Kidney glomerular epithelial cell (primary cell): ENCODE data around the gene NELL1.

Source experiments
- DNase-seq: peaks from one replicate; lab custom pipeline; 2025; lab: John Stamatoyannopoulos, UW

NELL1 gene

DNA sequence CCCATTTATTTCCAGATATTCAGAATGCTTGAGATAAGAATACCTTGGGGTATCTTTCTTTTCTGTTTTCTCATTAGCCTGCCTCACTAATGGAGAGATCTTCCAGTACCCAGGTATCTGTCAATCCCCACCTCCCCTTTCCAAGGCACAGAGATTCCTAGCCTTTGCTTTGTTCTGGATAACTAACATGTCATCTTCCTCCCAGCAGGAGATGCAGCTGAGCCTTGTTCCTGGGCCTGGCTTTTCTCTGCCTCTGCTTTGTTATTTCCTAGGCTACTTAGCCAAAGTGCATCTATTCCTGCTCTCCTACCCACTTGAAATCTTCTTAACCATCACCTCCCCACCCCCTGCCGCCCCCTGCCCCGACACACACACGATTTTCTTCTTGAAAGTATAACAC is 297.1 kb downstream of the NELL1 start:
- DNase-seq, result no peak

DNA sequence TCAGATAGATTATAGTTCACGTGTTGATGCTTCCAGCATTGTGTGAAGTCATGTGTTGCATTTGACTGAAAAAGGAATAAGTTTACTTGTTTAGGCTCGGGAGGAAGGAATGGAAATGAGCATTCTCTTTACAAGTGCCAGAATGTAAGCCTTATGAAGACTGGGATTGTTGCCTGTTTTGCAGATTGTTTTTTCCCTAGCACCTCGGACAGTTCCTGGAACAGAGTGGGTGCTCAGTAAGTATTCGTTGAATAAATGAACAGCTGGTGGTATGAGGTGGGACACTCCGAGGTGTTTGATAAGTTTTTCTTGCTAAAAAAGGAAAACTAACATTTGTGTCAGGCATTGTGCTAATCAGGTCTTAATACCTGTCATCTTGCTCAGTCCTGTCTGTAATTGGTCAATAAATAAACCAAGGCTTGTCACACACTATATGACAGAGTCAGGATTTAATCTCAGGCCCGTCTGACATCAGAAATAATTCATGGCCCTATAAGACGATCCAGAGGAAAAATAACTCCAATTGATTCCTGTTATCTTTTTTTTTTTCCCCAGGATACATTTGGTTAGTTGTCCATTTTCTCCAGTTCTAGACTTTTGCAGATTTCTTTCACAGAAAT is 304.7 kb downstream of the NELL1 start:
- DNase-seq, result no peak

DNA sequence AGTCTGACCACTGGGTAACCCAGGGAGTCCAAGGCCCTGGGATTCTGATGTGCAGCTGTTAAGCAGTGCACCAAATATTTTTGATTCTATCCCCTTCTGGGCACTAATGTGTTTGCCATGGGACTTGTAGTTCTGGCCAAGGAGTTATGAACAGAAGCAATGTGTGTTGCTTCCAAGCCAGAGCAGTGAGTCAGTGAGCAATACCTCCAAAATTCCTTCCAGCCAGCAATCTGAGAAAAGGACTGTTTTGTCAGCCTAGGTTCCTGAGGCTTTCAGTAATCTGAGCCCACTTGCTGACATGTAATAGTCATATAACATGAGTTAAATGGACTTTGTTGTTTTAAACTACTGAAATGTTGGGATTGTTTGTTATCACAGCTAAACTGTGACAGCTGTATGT is 311.4 kb downstream of the NELL1 start:
- DNase-seq, result no peak

DNA sequence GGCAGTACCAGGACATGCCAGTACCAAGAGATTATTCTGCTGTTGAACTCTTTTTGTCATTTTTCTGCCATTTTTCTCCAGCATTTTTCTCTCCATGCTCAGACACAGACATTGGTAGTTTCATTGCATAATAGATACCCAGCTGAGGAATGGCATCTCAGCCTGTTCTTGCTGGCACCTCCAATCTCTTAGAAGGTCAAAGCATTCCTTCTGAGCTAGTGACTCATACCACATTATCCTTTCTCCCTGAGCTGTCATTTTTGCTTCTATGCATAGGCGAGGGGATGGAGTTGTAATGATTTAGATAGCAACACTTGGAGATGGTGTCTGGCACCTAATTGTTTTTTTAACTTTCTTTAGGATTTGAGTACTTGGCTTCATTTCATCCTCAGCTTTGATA is 321.1 kb downstream of the NELL1 start:
- no peak for DNase-seq

DNA sequence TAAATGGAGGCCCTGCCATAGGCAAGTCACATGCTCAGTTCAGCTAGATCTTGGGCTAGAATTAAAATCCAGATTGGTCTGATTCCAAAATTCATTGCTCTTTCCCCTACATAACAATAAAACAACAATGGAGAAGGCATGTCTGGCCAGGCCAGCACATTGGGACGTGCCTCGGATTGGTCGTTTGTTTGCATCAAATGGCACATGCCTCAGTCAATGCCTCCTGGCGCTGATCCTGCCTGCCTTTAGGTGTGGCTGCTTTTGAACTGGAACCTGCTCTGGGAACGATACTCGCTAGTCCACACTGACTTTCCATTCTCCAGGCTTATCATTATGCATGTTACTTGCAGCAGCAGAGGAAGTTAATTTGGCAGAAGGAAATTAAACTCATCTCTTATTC is 322.1 kb downstream of the NELL1 start:
- no peak for DNase-seq

DNA sequence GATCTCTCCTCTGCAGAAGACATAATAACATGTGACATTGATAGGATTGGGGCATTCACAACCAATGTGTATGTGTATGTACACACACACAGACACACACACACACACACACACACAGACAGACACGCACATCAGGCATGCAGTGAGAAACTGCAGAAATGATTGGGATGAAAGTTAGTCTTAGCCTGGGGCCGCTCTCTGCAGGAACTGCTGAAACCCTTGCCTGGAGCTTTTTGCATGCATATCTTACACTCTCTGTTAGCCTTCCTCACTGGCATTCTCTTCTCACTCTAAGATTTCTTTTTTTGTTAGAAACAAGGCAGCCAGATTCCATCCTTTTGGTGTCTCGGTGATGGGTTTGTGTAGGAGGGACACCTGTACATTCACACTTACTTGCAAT is 337.9 kb downstream of the NELL1 start:
- no peak for DNase-seq

DNA sequence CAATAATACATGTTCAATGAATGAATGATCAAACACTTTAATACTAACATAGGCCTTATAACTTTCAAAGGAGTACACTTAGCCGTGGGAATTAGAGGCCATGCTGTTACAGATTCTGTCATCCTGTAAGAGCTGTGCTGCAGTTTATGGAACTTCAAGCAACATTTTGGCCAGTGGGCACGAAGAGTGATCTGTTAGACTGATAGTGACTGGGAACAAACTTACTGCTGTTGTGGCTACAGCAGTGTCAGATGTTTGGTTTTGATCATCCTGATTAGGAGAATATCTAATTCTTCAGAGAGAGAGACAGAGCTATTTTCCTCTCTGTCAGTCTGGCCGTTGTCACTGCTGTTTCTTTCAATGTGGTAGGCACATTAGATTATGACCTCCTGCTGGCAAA is 348.9 kb downstream of the NELL1 start:
- DNase-seq, result no peak

DNA sequence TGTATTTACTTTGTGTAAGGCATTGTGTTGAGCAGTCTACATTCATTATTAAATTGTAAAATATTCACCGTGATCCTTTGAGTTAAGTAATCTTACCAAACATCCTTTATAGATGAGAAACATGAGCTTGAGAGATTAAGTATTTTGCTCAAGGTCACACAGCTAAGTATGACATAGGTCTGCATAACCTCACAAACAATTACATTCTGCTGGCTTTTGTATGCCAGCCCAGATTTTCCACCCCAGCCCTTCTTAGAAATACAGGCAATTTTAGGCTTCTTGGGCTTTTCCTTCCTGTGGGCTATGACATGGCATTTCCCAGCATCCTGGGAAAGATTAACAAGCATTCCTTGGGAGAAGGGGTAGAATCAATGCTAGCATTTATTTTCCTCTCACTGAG is 357.3 kb downstream of the NELL1 start:
- no peak for DNase-seq

DNA sequence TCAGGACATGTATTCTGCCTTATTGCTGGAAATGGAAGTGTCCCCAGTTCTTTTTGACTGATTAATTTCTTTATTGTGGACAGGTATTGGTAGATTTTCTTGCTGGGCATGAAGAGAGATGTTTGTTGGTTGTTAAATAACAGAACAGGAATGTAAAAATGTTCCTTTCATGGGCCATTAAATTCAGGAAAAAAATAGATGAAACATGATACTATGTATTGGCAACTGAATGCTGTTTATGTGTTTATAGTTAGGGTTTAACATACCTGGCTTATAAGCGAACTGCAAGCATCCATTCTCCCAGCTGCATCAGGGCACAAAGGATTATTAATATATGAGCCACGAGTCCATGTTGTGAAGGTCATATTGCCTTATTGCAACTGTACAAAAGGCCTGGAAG is 368.5 kb downstream of the NELL1 start:
- DNase-seq, result peak; percentile 31

DNA sequence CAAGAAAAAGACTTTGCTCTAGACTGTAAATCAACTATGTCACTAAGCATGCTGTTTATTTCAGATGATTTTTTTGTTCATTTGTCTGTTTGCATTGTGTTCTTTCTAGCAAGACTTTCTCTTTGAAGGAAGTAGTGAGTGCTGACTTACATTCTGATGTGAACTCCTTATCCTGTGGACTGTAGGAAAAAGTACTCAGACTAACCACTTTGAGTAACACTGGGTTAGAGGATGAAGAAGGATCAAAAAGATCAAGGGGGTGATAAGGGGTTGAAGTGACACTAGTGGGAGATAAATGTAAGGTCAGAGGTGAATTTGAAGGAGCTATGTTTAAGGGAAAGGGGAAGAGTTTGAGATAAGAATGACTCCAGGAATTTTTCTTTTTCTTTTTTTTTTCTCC is 369.4 kb downstream of the NELL1 start:
- no peak for DNase-seq

DNA sequence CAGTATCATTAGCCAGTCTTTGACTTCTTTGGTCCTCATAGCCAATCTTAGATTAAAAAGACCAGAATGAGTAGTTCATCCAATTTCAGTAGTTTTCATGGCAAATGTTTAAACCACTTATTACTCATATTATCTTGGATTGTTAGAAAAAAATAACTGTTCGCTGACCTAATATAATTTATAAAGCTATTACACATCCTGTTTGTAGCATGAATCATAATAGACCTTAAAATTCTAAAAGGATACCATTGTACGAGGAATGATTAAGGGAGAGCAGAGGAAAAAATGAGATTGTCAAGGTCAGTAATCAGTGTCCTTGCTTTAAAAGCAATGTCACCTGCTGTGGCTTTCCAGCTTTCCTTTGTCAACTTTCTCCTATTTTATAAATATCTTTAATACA is 371.2 kb downstream of the NELL1 start:
- no peak for DNase-seq

DNA sequence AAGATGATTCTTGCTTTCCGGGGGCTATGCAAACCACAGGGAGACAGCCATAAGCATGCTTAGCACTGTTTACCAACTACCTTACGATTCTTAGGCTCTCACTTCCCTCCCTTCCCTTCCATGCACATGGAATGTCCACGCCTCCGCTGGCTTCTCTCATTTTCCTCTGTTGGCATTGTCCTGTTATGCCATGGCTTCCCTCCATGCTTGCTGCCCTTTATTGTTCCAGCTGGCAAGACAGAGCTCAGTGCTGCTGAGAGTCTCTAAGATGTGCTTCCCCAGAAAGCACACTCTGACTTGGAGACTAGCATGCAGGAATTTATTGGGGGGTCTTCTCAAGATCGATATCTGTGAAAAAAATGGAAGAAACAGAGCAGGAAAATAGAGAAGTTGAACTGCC is 379.2 kb downstream of the NELL1 start:
- DNase-seq, result no peak

DNA sequence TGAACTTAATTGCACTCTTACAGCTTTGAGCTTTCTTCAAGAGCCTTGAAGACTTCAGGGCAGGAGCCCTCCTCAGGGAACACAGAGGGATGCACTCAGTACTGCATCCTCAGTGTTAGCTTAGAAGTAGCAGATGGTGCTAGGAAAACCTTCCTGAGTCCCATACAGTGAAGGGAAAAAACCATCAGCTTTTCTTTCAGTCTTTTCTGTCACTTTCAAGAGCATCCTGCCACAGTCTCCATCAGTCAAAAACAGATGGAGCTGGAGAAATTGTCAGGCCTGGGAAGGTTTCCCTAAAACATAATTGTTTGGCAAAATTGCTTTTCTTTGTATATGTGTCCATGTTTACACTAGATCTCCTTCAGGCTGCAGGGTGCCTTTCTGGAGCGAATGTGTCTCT is 384.1 kb downstream of the NELL1 start:
- no peak for DNase-seq

DNA sequence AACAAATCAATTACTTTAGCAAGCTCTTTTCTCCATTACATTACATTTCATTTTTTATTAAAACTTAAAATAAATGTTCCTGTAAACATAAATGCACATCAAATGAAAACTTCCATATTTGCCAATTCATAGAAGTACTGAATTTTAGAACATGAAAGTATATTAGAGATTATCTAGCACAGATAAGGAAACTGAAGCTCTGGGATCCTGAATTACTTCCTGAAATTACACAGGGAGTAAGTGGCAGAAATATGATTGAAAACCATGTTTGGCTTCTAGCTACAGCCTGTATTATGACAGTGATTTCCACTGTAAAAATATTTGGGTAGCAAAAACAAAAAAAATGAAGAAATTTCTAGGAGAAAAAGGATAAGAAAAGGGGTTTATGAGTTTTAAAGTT is 387.3 kb downstream of the NELL1 start:
- DNase-seq, result no peak

DNA sequence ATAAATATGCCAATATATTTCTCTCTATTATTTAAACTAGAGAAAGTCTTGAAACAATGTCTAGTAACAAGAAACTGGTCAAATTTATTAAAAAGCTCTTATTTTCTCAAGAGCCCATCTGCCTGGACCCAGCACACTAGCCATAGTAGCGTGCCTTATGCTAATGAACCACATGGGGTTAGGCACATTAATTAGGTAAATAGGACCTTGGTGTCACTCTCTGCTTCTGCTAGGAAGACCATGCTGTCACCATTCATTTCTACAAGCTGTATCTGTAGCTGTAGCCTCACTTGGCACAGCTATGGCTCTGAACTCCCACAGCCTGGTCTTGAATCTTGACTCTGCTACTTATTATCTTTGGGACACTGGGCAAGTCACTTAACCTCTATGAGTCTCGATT is 390.5 kb downstream of the NELL1 start:
- no peak for DNase-seq

DNA sequence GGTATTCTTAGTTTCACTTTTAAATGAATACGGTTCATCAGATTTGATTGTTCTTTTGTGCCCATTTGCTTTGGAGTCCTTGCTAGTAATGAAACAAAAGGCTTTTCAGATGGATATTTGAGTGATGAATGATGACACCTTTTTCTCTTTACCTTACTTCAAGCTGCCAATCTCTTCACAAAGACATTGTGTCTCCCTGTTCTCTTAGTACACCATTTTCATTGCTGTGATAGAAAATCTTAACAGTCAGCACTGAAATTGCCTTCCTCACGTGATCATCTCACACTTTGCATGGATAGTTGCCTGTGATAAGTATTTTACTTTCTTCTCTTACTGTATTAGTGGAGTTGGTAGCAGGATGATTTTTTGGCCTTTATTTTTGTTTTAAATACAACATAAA is 396.6 kb downstream of the NELL1 start:
- DNase-seq, result no peak

DNA sequence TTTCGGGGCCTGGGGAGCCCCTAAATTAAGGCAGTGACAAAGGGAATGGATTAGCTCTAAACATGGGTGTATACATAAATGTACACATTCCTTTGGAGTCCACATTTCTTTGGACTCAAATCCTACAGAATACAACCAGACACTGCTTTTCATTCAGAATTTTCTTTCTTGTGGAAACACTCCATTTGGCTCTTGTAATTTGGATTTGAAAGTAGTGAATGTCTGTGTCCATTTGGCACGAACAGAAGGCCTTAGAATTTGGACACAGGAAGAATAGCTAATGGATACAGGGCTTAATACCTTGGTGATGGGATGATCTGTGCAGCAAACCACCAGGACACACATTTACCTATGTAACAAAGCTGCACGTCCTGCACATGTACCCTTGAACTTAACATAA is 399.5 kb downstream of the NELL1 start:
- no peak for DNase-seq

DNA sequence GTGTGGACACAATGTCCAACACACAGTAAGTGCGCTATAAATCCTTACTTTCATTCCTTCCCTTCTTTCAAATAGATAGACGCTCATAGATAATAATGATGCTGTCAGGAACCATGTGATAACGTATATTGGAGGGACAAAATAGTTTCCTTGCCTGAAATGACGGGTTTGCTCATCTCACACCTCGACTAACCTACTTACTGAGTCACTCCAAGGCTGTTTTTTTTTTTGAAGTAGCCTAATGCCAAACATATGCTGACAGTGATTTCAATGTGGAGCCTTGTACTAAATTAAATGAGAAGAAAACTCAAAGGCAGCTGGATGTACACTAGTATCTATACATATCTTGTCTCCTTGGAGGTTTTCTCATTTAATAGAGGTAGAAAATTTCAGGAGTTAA is 400.5 kb downstream of the NELL1 start:
- no peak for DNase-seq

DNA sequence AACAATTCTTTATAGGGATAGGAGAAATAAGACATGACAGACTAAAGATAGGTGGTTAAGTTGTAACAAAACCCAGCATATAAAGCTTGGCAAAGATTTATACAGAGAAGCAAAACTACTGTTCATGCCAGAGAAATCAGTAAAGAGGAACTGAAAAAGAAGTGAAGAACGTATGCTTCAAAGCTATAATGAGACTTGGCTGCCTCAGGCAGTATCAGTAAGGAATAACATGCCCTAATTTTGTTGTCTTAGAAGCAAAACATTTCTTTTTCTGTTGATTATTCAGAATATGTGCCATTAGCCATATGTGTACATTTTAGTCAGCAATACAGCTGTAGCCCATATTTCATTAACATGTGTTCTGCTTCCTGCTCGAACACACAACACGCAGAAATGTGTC is 403.2 kb downstream of the NELL1 start:
- DNase-seq, result no peak

DNA sequence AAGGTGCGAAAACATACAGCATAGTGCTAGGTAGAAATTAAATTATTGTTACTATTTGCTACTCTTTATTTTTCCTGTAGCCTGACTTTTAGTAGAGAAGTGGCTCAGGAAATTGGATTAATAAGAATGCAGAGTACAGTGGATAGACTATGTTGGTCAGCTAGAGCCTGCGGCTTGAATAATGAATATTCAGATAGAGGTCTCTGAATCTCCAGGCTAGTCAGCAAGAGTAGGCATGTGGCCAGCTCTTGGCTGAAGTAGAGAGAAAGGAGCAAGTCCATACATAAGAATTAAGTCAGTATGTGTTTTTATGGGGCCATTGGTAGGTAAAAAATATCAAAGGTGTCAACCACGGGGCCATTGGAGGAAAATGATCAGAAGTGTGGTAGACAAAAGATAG is 413.5 kb downstream of the NELL1 start:
- DNase-seq, result no peak

DNA sequence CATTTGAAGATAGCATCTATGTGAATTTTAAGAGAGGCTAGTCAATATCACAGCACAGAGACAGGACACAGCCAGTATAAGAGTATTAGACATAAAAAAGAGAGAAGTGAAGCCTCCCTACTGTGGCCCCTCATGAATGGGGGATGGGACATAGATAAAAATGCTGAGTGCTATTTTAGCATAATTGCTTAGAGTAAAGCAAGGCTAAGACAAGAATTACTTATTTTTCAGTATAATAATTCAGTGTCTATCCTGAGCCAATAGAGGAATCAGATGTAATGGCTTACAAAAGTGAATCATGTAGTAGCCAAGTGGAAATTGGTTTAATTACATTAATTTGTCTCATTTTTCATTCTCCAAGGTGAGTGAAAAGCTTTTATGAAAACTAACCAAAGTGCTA is 419.5 kb downstream of the NELL1 start:
- DNase-seq, result no peak

DNA sequence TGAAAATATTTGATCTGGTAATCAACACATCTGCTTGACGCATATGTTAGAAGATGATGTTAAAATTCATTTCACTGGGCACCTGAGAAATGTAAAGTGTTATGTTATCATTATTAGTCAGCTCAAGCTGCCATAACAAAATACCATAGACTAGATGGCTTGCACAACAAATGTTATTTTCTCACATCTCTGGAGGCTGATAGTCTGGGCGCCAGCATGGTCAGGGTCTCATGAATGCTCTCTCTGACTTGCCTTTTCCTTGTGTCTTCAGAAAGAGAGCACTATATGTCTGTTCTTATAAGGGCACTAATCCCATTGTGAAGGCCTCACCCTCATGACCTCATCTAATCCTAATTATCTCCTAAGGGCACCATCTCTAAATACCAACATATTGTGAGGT is 435.3 kb downstream of the NELL1 start:
- no peak for DNase-seq

DNA sequence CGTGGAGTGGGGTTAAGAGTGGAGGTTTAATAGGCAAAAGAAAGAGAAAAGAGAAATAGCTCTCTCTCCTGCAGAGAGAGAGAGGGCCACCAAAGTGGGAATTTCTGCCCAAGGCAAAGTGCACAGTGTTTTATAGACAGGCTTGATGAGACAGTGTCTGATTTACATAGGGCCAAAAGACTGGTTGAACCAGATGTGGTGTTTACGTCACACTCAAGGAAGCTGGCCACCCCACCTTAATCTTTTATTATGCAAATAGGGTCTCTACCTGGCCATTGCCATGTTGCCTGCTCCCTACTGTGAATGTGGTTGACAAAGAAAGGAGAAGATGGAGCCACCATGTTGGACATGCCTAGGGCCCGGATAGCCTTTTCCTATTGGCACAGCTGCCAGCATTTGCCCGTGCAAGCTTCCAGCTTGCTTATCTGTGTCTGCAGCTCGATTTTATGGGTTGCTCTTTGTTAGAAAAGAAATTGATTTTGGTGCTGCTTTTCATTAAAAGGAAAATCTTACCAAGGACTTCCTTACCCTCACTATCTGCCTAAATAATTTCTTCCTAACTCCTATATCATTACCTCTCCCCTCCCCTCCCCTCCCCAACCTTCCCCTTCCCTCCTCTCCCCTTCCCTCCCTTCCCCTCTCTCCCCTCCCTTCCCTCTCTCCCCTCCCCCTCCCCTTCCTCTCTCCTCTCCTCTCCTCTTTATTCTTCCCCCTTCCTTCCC is 436.0 kb downstream of the NELL1 start:
- DNase-seq, result no peak

DNA sequence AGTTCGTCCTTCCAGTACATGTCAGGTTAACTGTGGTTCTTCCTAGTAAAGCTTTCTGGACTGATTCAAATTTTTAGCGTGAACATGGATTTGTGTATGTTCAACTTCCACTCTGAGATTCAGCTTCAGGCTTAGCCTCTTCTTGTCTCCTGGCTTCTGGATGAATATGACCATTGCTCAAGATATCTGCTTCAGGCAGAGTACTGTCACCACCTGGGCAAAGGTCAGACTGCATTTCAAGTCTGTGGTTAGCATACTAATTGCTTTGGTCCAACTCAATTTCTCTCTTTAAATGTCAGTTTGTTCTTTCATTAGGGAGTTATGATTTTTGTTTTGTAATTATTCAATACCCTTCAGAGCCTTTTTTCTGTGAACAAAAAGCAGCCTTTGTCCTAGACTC is 440.0 kb downstream of the NELL1 start:
- DNase-seq, result no peak
